ENCODE data around the gene CCDC102A. TPM values are rescaled to one million over a fixed set of nuclear protein-coding genes. Genes with fewer than 3 reads are reported as not detected.

Gene CCDC102A
- total RNA-seq, 4 donors from 2014 or later: 24.4 to 56.6 (median 35.7) TPM

DNA sequence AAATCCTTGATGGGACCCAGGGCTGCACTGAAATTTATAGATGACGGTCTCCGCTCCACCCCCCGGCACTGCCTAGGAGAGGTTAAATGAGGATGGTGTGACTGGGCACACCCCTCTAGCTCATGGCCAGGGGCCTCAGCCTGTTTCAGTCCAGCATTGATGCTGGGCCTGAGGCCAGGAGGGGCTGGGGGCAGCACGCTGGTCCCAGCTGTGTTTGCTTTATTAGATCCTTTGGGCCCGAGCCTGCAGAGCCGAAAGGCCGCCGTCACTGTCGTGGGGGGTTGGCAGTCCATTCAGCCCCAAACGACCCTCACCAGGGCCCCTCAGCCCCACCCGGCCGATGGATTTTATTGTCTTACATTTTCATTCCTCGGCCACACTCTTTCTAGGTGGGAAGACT lies 39.2 kb downstream of the CCDC102A start:
- no peaks in the 10 kb centered on the region for H3K27me3 ChIP-seq
- H3K9me3 ChIP-seq: no peaks in the 10 kb centered on the region
- no peaks in the 10 kb centered on the region for H3K4me1 ChIP-seq
- 67% methylated on average over 12 of the region's 13 CpGs; no CpG with 5 or more reads in 1 of the 2 donors for WGBS, 2 donors (ENCODE audit: low coverage in 1 of 2)
- H3K27ac ChIP-seq: no peak overlapping the region
- no peaks in the 10 kb centered on the region for H3K36me3 ChIP-seq
- TF ChIP-seq, protein P1, sequence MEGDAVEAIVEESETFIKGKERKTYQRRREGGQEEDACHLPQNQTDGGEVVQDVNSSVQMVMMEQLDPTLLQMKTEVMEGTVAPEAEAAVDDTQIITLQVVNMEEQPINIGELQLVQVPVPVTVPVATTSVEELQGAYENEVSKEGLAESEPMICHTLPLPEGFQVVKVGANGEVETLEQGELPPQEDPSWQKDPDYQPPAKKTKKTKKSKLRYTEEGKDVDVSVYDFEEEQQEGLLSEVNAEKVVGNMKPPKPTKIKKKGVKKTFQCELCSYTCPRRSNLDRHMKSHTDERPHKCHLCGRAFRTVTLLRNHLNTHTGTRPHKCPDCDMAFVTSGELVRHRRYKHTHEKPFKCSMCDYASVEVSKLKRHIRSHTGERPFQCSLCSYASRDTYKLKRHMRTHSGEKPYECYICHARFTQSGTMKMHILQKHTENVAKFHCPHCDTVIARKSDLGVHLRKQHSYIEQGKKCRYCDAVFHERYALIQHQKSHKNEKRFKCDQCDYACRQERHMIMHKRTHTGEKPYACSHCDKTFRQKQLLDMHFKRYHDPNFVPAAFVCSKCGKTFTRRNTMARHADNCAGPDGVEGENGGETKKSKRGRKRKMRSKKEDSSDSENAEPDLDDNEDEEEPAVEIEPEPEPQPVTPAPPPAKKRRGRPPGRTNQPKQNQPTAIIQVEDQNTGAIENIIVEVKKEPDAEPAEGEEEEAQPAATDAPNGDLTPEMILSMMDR (IDR thresholded peaks at IDR 0.05): no peak
- no peak for TF ChIP-seq EP300 (IDR thresholded peaks at IDR 0.05)
- no peak for TF ChIP-seq POLR2AphosphoS5 (IDR thresholded peaks at IDR 0.05)
- TF ChIP-seq POLR2A (IDR thresholded peaks at IDR 0.05): no peak
- ATAC-seq: no peak
- no peak overlapping the region for H3K4me3 ChIP-seq

DNA sequence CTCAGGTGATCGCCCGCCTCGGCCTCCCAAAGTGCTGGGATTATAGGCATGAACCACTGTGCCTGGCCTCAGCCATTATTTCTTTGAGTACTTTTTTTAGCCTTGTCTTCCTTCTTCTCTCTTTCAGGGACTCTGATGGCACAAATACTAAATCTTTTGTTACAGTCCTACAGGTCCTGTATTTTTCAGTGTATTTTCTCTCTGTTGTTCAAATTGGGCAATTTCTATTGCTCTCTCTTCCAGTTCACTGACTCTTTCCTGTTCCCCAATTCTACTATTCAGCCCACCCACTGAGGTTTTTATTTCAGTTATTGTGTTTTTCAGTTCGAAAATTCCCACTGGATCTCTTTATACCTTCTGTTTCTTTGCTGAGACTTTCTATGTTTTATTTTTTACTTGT lies 42.6 kb downstream of the CCDC102A start:
- Histone ChIP-seq H3K36me3 (no peaks in the 10 kb centered on the region), H3K4me1 (no peaks in the 10 kb centered on the region), H3K27me3 (no peaks in the 10 kb centered on the region), H3K27ac (no peak overlapping the region), H3K4me3 (no peak overlapping the region), H3K9me3 (no peaks in the 10 kb centered on the region)
- ATAC-seq: no peak
- WGBS, 2 donors (ENCODE audit: low coverage in 1 of 2): 87% methylated on average over 4 of the region's 4 CpGs; no CpG with 5 or more reads in 1 of the 2 donors
- TF ChIP-seq POLR2AphosphoS5 (IDR thresholded peaks at IDR 0.05) (no peak), EP300 (IDR thresholded peaks at IDR 0.05) (no peak), POLR2A (IDR thresholded peaks at IDR 0.05) (no peak)
- TF ChIP-seq, protein P1 (IDR thresholded peaks at IDR 0.05): no peak

DNA sequence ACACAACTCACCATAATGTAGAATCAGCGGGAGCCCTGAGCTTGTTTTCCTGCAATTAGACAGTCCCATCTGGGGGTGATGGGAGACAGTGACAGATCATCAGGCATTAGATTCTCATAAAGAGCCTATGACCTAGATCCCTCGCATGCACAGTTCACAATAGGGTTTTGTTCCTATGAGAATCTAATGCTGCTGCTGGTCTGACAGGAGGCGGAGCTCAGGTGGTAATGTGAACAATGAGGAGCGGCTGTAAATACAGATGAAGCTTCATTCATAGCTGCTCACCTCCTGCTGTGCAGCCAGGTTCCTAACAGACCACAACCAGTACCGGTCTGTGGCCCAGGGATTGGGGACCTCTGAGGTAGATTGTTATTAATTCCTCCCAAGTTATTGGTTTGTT lies 47.1 kb downstream of the CCDC102A start:
- Histone ChIP-seq H3K36me3 (no peaks in the 10 kb centered on the region), H3K9me3 (no peaks in the 10 kb centered on the region), H3K27ac (no peak overlapping the region), H3K4me1 (peaks cover 0 to 28% (median 16%) of the 10 kb centered on the region in 3 donors), H3K27me3 (no peaks in the 10 kb centered on the region), H3K4me3 (no peak overlapping the region)
- ATAC-seq: no peak
- TF ChIP-seq, protein P1 (IDR thresholded peaks at IDR 0.05): no peak
- no peak for TF ChIP-seq POLR2A (IDR thresholded peaks at IDR 0.05)
- TF ChIP-seq POLR2AphosphoS5 (IDR thresholded peaks at IDR 0.05): no peak
- no peak for TF ChIP-seq EP300 (IDR thresholded peaks at IDR 0.05)
- 94 to 100% methylated on average over 4 of the region's 5 CpGs for WGBS, 2 donors (ENCODE audit: low coverage in 1 of 2)

DNA sequence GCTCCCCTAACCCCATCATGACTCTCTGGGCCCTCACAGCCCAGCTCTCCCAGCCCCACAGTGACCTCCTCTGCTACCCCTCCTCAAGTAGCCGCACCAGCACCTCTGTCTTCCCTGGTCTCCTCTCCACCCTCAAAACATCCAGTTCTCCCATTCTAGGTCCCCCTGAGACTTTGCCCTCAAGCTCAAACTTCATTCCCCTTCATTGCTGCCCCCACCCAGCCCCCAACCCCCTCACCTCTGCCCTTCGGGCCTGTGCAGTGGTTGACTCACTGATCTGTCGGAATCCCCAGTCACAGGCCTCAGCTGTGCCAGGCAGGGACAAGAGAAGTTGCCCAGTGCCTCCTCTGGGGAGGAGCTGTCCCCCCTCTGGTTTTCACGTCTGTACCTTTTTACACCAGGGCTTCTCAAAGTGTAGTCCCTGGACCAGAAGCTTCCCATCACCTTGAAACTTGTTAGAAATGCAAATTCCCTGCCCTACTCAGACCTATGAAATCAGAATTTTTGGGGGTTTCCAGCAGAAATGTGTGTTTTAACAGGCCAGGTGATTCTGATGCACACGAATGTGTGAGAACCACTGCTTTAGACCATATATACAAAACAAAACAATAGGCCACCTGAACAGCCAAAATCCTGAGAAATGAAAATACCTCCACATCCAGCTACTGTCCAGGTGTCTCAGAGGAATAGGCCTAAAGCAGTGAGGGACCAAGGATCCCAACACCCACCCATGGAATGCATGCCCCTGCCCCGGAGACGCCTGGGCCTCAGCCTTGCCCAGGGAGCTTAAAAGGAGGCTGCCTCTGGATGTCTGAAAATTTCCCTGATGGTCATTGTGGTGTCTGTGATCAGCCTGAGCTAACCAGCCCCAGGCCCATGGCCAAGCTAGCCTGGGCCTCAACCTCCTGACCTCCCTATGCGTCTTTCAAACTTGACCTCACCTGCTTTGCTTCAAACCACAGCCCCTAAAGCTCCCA lies 49.2 kb downstream of the CCDC102A start:
- no peak for TF ChIP-seq POLR2AphosphoS5 (IDR thresholded peaks at IDR 0.05)
- TF ChIP-seq POLR2A (IDR thresholded peaks at IDR 0.05): no peak
- TF ChIP-seq, protein P1 (IDR thresholded peaks at IDR 0.05): no peak
- TF ChIP-seq EP300 (IDR thresholded peaks at IDR 0.05): no peak
- H3K4me1 ChIP-seq: peaks cover 0 to 33% (median 16%) of the 10 kb centered on the region in 3 donors
- no peaks in the 10 kb centered on the region for H3K9me3 ChIP-seq
- H3K27ac ChIP-seq: peak overlapping the region in 3 of 4 donors; percentile 72 to 82 (median 73)
- 68 to 88% methylated on average over 3 to 4 of the region's 8 CpGs for WGBS, 2 donors (ENCODE audit: low coverage in 1 of 2)
- no peaks in the 10 kb centered on the region for H3K36me3 ChIP-seq
- ATAC-seq: no peak
- H3K27me3 ChIP-seq: no peaks in the 10 kb centered on the region
- peak overlapping the region; percentile 53 to 80 for H3K4me3 ChIP-seq

Data from gastroesophageal sphincter (tissue), 4 donors.